B cell (primary cell): ENCODE measurements around the gene SLC2A13. TPM values are rescaled to one million over a fixed set of nuclear protein-coding genes. Genes with fewer than 3 reads are reported as not detected.

Experiments
- ATAC-seq: fragments of 200-7000 bp; cut with Tn5 transposase; one replicate; pipeline ENCODE4 v1.10.0; 2021; ENCODE audit warnings: low read depth, mild to moderate bottlenecking, moderate number of reproducible peaks, moderate library complexity
- CTCF ChIA-PET: fragments of 350-600 bp; sonication (Branson Sonifier 250); formaldehyde crosslinking; loops from one replicate; lab custom pipeline; 2021; ENCODE audit warnings: antibody characterized with exemption, inconsistent platforms; lab: Charles Lee
- POLR2A ChIA-PET: fragments of 350-600 bp; sonication (Branson Sonifier 250); formaldehyde crosslinking; loops from one replicate; lab custom pipeline; 2021; ENCODE audit warnings: antibody characterized with exemption; lab: Charles Lee
- DNase-seq: peaks from one replicate; pipeline ENCODE4 v3.0.0; 2013
- H2AFZ ChIP-seq: 2 replicates; pipeline ENCODE4 v1.6.1; 2012; ENCODE audit warnings: mild to moderate bottlenecking, low read depth, low read length; ENCODE audit not compliant: insufficient read depth, poor library complexity, severe bottlenecking
- H3K27ac ChIP-seq, 2 donors: 1 replicate in 1 of 2; 2 replicates in 1 of 2; pipeline ENCODE4 v1.5.1; 2012 to 2013; ENCODE audit warnings: low read length in 2 of 2, mild to moderate bottlenecking in 2 of 2, moderate library complexity in 1 of 2
- H3K27me3 ChIP-seq, 4 experiments: fragments of 200-600 bp in 1 of 4; sonication (generic) in 1 of 4; replicated peaks in 1 of 4; 1 replicate in 2 of 4; 2 replicates in 2 of 4; pipeline versions ENCODE4 v1.6.1 to v1.7.0; 2013 to 2016; ENCODE audit warnings: low read length in 3 of 4, mild to moderate bottlenecking in 2 of 4, mixed read lengths in 1 of 4, moderate library complexity in 1 of 4; ENCODE audit not compliant: insufficient read depth in 4 of 4, control insufficient read depth in 3 of 4; ENCODE audit errors: control extremely low read depth in 1 of 4
- H3K36me3 ChIP-seq, 2 experiments: replicated peaks in 1 of 2; 1 replicate in 1 of 2; 2 replicates in 1 of 2; pipeline versions ENCODE4 v1.6.1 to v1.7.1; 2013; ENCODE audit warnings: low read length in 1 of 2; ENCODE audit not compliant: insufficient read depth in 2 of 2, control insufficient read depth in 1 of 2; ENCODE audit errors: control extremely low read depth in 1 of 2, extremely low read depth in 1 of 2
- H3K4me1 ChIP-seq, 2 donors: fragments of 200-600 bp in 1 of 2; sonication (generic) in 1 of 2; 1 replicate in 1 of 2; 2 replicates in 1 of 2; pipeline versions ENCODE4 v1.5.1 to v1.6.1; 2013 to 2017; ENCODE audit warnings: low read length in 2 of 2; ENCODE audit not compliant: control insufficient read depth in 2 of 2, insufficient read depth in 2 of 2
- H3K4me2 ChIP-seq: replicated peaks from 2 replicates; pipeline ENCODE3; 2012; ENCODE audit warnings: mild to moderate bottlenecking, low read depth, low read length; ENCODE audit not compliant: poor library complexity, severe bottlenecking
- H3K4me3 ChIP-seq, 5 experiments: fragments of 200-600 bp in 1 of 5; sonication (generic) in 1 of 5; 1 replicate in 3 of 5; 2 replicates in 2 of 5; pipeline versions ENCODE4 v1.5.1 to v1.7.0; 2011 to 2016; ENCODE audit warnings: low read length in 4 of 5, mild to moderate bottlenecking in 4 of 5, low read depth in 2 of 5, control low read depth in 1 of 5, moderate library complexity in 1 of 5; ENCODE audit not compliant: insufficient read depth in 1 of 5; ENCODE audit errors: control extremely low read depth in 1 of 5, extremely low read depth in 1 of 5
- H3K79me2 ChIP-seq: fragments of 200-600 bp; sonication (generic); one replicate; pipeline ENCODE4 v1.6.0; 2016; ENCODE audit warnings: low read length; ENCODE audit not compliant: control insufficient read depth, insufficient read depth
- H3K9ac ChIP-seq: fragments of 200-600 bp; sonication (generic); 2 replicates; pipeline ENCODE4 v1.6.1; 2017; ENCODE audit warnings: mild to moderate bottlenecking, low read length, moderate library complexity
- H3K9me3 ChIP-seq, 3 donors: one replicate each; pipeline versions ENCODE4 v1.6.1 to v1.7.1; 2013; ENCODE audit warnings: low read length in 2 of 3; ENCODE audit not compliant: control insufficient read depth in 2 of 3, insufficient read depth in 1 of 3; ENCODE audit errors: control extremely low read depth in 1 of 3
- H4K20me1 ChIP-seq: 2 replicates; pipeline ENCODE4 v1.6.0; 2012; ENCODE audit warnings: mild to moderate bottlenecking, low read length; ENCODE audit not compliant: insufficient read depth, control insufficient read depth, poor library complexity, severe bottlenecking
- H3K27ac Mint-ChIP-seq: one replicate; pipeline ENCODE4 v1.8.0; 2021; ENCODE audit warnings: mixed read lengths
- H3K27me3 Mint-ChIP-seq: one replicate; pipeline ENCODE4 v1.8.0; 2021; ENCODE audit warnings: mixed read lengths
- H3K4me1 Mint-ChIP-seq: one replicate; pipeline ENCODE4 v1.8.0; 2021; ENCODE audit warnings: mixed read lengths
- H3K4me3 Mint-ChIP-seq: one replicate; pipeline ENCODE4 v1.8.0; 2021; ENCODE audit warnings: mixed read lengths
- H3K9me3 Mint-ChIP-seq: one replicate; pipeline ENCODE4 v1.8.0; 2022; ENCODE audit warnings: mixed read lengths; ENCODE audit not compliant: insufficient read depth
- CTCF ChIP-seq: fragments of 200-600 bp; IDR thresholded peaks from one replicate; pipeline ENCODE4 v1.8.0; 2022; ENCODE audit warnings: antibody characterized with exemption, mild to moderate bottlenecking
- EZH2 ChIP-seq: IDR thresholded peaks from 2 replicates; pipeline ENCODE4 v1.6.1; 2012; ENCODE audit warnings: borderline replicate concordance, low read depth, mild to moderate bottlenecking, moderate library complexity, low read length; ENCODE audit not compliant: insufficient read depth, poor library complexity, severe bottlenecking
- WGBS: methylation state at CpG from one replicate; pipeline ENCODE4 v1.1.5; 2013; ENCODE audit warnings: missing lambda C conversion rate; ENCODE audit not compliant: insufficient coverage; 5-methylcytosine and 5-hydroxymethylcytosine counted together
- intact Hi-C: fragments of 100-400 bp; cut with micrococcal nuclease; formaldehyde crosslinking; loops from one replicate; pipeline ENCODE4 v1.10.0; 2022
- polyA plus RNA-seq: library from polyadenylated mRNA; depleted of rRNA; stranded (reverse); fragments of >200 nt; gene quantifications from 2 replicates; pipeline ENCODE4 v1.2.3, GENCODE V29; 2012
- total RNA-seq, 2 donors: library from RNA; stranded (reverse); fragments of 120-200 nt in 1 of 2; gene quantifications; 1 replicate in 1 of 2; 2 replicates in 1 of 2; pipeline versions ENCODE4 v1.2.3 to v1.2.4, GENCODE V29; 2013 to 2022

Gene SLC2A13
- total and polyA plus RNA-seq, 2 donors (not counting 1 experiment from before 2014, with no cell fraction given) = 2.1 to 8.6 TPM

- CTCF ChIA-PET = interaction anchor here (1.0 to 2.2 kb wide), 3 partner anchors 9 to 226 kb away, joined by 3 to 11 read pairs (median 4); no protein-coding TSS in a partner anchor
- Histone ChIP-seq H3K27me3 (no peaks in the 10 kb centered on the region), H3K36me3 (no peaks in the 10 kb centered on the region), H3K4me1 (no peaks in the 10 kb centered on the region), H3K9ac (no peak overlapping the region), H3K4me2 (no peak overlapping the region), H3K27ac (no peak overlapping the region), H2AFZ (no peak overlapping the region), H3K9me3 (no peaks in the 10 kb centered on the region), H3K79me2 (no peaks in the 10 kb centered on the region), H4K20me1 (no peaks in the 10 kb centered on the region), H3K4me3 (no peak overlapping the region)
- H3K4me1 Mint-ChIP-seq = no peaks in the 10 kb centered on the region
- WGBS = 40% methylated on average over 1 of the region's 3 CpGs
- POLR2A ChIA-PET = interaction anchor here (0.6 kb wide), 1 partner anchor 1728 kb away, joined by 3 read pairs; no protein-coding TSS in a partner anchor
- intact Hi-C loops = loop anchor here (2.0 kb wide), 2 partner anchors 226 to 342 kb away; partner anchors contain the start of gene SLC2A13
- ATAC-seq = peak; percentile 45
- H3K9me3 Mint-ChIP-seq = no peaks in the 10 kb centered on the region
- no peak overlapping the region for H3K4me3 Mint-ChIP-seq
- H3K27me3 Mint-ChIP-seq = no peaks in the 10 kb centered on the region
- peak; percentile 32 for DNase-seq
- TF ChIP-seq EZH2 (no peak), CTCF (peak; percentile 80)
- no peak overlapping the region for H3K27ac Mint-ChIP-seq
Observed at GRCh38 chr12:39764944-39765560, 340.8 kb downstream of the SLC2A13 start.

GRCh38 chr12:39763890-39764169, 342.1 kb downstream of the SLC2A13 start:
- H3K4me3 ChIP-seq = no peak overlapping the region
- Mint-ChIP-seq H3K9me3 (no peaks in the 10 kb centered on the region), H3K27me3 (no peaks in the 10 kb centered on the region), H3K27ac (no peak overlapping the region), H3K4me3 (no peak overlapping the region), H3K4me1 (peaks cover 3% of the 10 kb centered on the region)
- no peak overlapping the region for H3K27ac ChIP-seq
- DNase-seq (no peak), ATAC-seq (no peak)
- POLR2A ChIA-PET = no interaction called here
- H3K4me1 ChIP-seq = no peaks in the 10 kb centered on the region
- H3K9me3 ChIP-seq = no peaks in the 10 kb centered on the region
- no peaks in the 10 kb centered on the region for H4K20me1 ChIP-seq
- WGBS = no CpG with 5 or more reads among the region's 2 CpGs
- H3K79me2 ChIP-seq = no peaks in the 10 kb centered on the region
- TF ChIP-seq EZH2 = no peak
- TF ChIP-seq CTCF = no peak
- CTCF ChIA-PET = interaction anchor here (0.7 to 1.2 kb wide), 2 partner anchors 19 to 227 kb away, joined by 3 read pairs; no protein-coding TSS in a partner anchor
- H2AFZ ChIP-seq = no peak overlapping the region
- intact Hi-C loops = loop anchor here (2.0 kb wide), 2 partner anchors 227 to 343 kb away; partner anchors contain the start of gene SLC2A13
- no peaks in the 10 kb centered on the region for H3K36me3 ChIP-seq
- H3K4me2 ChIP-seq = no peak overlapping the region
- no peaks in the 10 kb centered on the region for H3K27me3 ChIP-seq
- no peak overlapping the region for H3K9ac ChIP-seq
